Upper lobe of left lung (tissue), 6 donors: ENCODE results near the gene KLHL7. TPM values are rescaled to one million over a fixed set of nuclear protein-coding genes. Genes with fewer than 3 reads are reported as not detected.
A peak's percentile ranks its signal among the peaks of the same experiment; 100 is the strongest.
"Not testable (repeated sequence)": the region's sequence is repeated elsewhere in the genome, so short reads cannot be mapped to it uniquely, and the experiment has no call there.

ENCODE experiments used
- ATAC-seq, 2 donors: fragments of 200-7000 bp; cut with Tn5 transposase; one replicate each; pipeline ENCODE4 v1.9.1; 2022; ENCODE audit warnings: mild to moderate bottlenecking in 2 of 2, moderate library complexity in 2 of 2; ENCODE audit not compliant: low FRiP score in 2 of 2
- DNase-seq, 2 donors: peaks; one replicate each; pipeline ENCODE4 v3.0.0-alpha.2; 2019 to 2020
- H3K27ac ChIP-seq, 4 donors: fragments of 200-600 bp; sonication (generic); one replicate each; pipeline ENCODE4 v1.5.1; 2016 to 2019
- H3K27me3 ChIP-seq, 4 donors: fragments of 200-600 bp; sonication (generic); one replicate each; pipeline ENCODE4 v1.5.1; 2017 to 2019
- H3K36me3 ChIP-seq, 4 donors: fragments of 200-600 bp; sonication (generic); one replicate each; pipeline ENCODE4 v1.5.1; 2016 to 2019
- H3K4me1 ChIP-seq, 4 donors: fragments of 200-600 bp; sonication (generic); one replicate each; pipeline ENCODE4 v1.5.1; 2018 to 2019
- H3K4me3 ChIP-seq, 4 donors: fragments of 200-600 bp; sonication (generic); one replicate each; pipeline ENCODE4 v1.5.1; 2017 to 2019; ENCODE audit warnings: mild to moderate bottlenecking in 2 of 4, moderate library complexity in 1 of 4
- H3K9me3 ChIP-seq, 4 donors: fragments of 200-600 bp; sonication (generic); one replicate each; pipeline ENCODE4 v1.5.1; 2018 to 2019
- EP300 ChIP-seq, 4 donors: sonication (generic); formaldehyde crosslinking; IDR thresholded peaks; one replicate each; pipeline ENCODE4 v1.5.1; 2017; ENCODE audit warnings: antibody characterized with exemption in 4 of 4, control low read depth in 2 of 4
- POLR2A ChIP-seq, 4 donors: fragments of 450-650 bp; IDR thresholded peaks; one replicate each; pipeline ENCODE4 v1.5.1; 2016 to 2017; ENCODE audit warnings: antibody characterized with exemption in 4 of 4, mild to moderate bottlenecking in 2 of 4
- POLR2AphosphoS5 ChIP-seq, 2 donors: sonication (generic); formaldehyde crosslinking; IDR thresholded peaks; one replicate each; pipeline ENCODE4 v1.5.1; 2017; ENCODE audit warnings: antibody characterized with exemption in 2 of 2
- WGBS, 2 donors: methylation state at CpG; one replicate each; pipeline ENCODE4 v1.1.5; 2017 to 2018; 5-methylcytosine and 5-hydroxymethylcytosine counted together
- total RNA-seq, 6 donors: library from RNA; depleted of rRNA in 4 of 6; stranded (reverse); fragments of >200 nt in 4 of 6; gene quantifications; one replicate each; pipeline versions ENCODE4 v1.1.0 to v1.2.1, GENCODE V29; 2016 to 2021
- TF ChIP-seq, protein P1 (sequence below), 6 experiments: fragments of 450-650 bp in 4 of 6; fragments of 200-600 bp in 2 of 6; sonication (generic) in 2 of 6; IDR thresholded peaks; one replicate each; pipeline ENCODE4 v1.5.1; 2016 to 2019; ENCODE audit warnings: antibody characterized with exemption in 6 of 6
- donor health status: DM: no; HTN: no; CAD: no; lungs with moderate emphysema.
- donor health status: DM: no; HTN: yes; CAD: no; lungs with severe emphysema.

Gene KLHL7
- total RNA-seq, 6 donors from 2014 or later = 18.6 to 43.8 (median 23.9) TPM

- Histone ChIP-seq H3K9me3 (no peaks in the 10 kb centered on the region), H3K27ac (peak overlapping the region in 1 of 4 donors; percentile 30), H3K4me3 (no peak overlapping the region), H3K4me1 (no peaks in the 10 kb centered on the region), H3K36me3 (no peaks in the 10 kb centered on the region), H3K27me3 (no peaks in the 10 kb centered on the region)
- WGBS, 2 donors = 36 to 59% methylated on average over 2 of the region's 2 CpGs
- ATAC-seq (peak in 1 of 2 donors; percentile 81), DNase-seq (peak in 1 of 2 donors; percentile 75)
- TF ChIP-seq POLR2A (IDR thresholded peaks at IDR 0.05) (peak in 1 of 4 donors; percentile 11), EP300 (IDR thresholded peaks at IDR 0.05) (no peak)
- TF ChIP-seq, protein P1, sequence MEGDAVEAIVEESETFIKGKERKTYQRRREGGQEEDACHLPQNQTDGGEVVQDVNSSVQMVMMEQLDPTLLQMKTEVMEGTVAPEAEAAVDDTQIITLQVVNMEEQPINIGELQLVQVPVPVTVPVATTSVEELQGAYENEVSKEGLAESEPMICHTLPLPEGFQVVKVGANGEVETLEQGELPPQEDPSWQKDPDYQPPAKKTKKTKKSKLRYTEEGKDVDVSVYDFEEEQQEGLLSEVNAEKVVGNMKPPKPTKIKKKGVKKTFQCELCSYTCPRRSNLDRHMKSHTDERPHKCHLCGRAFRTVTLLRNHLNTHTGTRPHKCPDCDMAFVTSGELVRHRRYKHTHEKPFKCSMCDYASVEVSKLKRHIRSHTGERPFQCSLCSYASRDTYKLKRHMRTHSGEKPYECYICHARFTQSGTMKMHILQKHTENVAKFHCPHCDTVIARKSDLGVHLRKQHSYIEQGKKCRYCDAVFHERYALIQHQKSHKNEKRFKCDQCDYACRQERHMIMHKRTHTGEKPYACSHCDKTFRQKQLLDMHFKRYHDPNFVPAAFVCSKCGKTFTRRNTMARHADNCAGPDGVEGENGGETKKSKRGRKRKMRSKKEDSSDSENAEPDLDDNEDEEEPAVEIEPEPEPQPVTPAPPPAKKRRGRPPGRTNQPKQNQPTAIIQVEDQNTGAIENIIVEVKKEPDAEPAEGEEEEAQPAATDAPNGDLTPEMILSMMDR (IDR thresholded peaks at IDR 0.05) = no peak
These were observed 110.4 kb downstream of the KLHL7 start for GRCh38 chr7:23216021-23216420.

GRCh38 chr7:23218196-23218595 lies 112.6 kb downstream of the KLHL7 start:
- no peak for DNase-seq
- H3K36me3 ChIP-seq = no peaks in the 10 kb centered on the region
- H3K27me3 ChIP-seq = no peaks in the 10 kb centered on the region
- no peak for TF ChIP-seq POLR2AphosphoS5 (IDR thresholded peaks at IDR 0.05)
- TF ChIP-seq POLR2A (IDR thresholded peaks at IDR 0.05) = no peak
- no peak for TF ChIP-seq EP300 (IDR thresholded peaks at IDR 0.05)
- TF ChIP-seq, protein P1 (IDR thresholded peaks at IDR 0.05) = no peak
- no peak for ATAC-seq
- H3K27ac ChIP-seq = no peak overlapping the region
- no peak overlapping the region for H3K4me3 ChIP-seq
- H3K4me1 ChIP-seq = no peaks in the 10 kb centered on the region
- 49 to 66% methylated on average over 3 of the region's 3 CpGs for WGBS, 2 donors
- H3K9me3 ChIP-seq = no peaks in the 10 kb centered on the region

DNA sequence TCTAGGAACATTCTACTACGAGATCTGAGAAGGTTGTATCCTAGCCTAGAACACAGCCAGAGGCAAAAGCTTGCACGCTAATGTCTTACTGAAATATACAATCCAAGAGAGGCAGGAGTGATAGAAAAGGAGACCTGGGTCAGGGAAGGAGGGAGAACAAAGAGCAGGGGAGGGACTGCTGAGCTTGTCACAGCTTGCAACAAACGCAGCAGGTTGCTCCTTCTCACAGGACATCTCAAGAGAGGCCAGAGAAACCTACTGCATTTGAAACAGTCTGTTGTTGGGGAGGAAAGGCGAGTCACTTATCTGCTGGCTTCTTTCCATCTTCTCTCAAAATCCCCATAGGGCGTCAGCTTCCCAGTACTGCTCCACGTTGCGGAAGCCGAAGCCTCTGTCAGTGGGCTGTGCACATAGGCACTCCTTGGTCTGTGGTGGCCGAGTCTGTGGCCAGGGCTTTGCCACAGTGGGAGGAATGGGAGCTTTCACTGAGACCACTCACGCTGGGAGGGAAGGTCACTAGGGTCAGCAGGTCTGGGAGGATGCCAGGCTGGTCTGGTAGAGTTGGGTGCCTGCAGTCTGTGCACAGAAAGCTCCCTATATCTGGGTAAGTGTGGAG lies 115.2 kb downstream of the KLHL7 start:
- peak in 1 of 2 donors; percentile 19 for ATAC-seq
- Histone ChIP-seq H3K36me3 (no peaks in the 10 kb centered on the region), H3K27me3 (no peaks in the 10 kb centered on the region), H3K9me3 (no peaks in the 10 kb centered on the region), H3K4me1 (no peaks in the 10 kb centered on the region), H3K27ac (no peak overlapping the region), H3K4me3 (no peak overlapping the region)
- TF ChIP-seq POLR2A (IDR thresholded peaks at IDR 0.05) (no peak), POLR2AphosphoS5 (IDR thresholded peaks at IDR 0.05) (no peak), EP300 (IDR thresholded peaks at IDR 0.05) (no peak)
- TF ChIP-seq, protein P1 (IDR thresholded peaks at IDR 0.05) = no peak
- WGBS, 2 donors = 76 to 80% methylated on average over 8 to 10 of the region's 10 CpGs
- DNase-seq = no peak

GRCh38 chr7:23222439-23223030 lies 117.0 kb downstream of the KLHL7 start:
- TF ChIP-seq, protein P1 (IDR thresholded peaks at IDR 0.05) = no peak
- H3K27me3 ChIP-seq = no peaks in the 10 kb centered on the region
- ATAC-seq (no peak), DNase-seq (no peak)
- 62 to 67% methylated on average over 4 to 5 of the region's 5 CpGs for WGBS, 2 donors
- no peak overlapping the region for H3K4me3 ChIP-seq
- H3K27ac ChIP-seq = no peak overlapping the region
- no peaks in the 10 kb centered on the region for H3K36me3 ChIP-seq
- H3K4me1 ChIP-seq = no peaks in the 10 kb centered on the region
- H3K9me3 ChIP-seq = no peaks in the 10 kb centered on the region

- not testable (repeated sequence) for H3K27me3 ChIP-seq, H3K27ac ChIP-seq, H3K9me3 ChIP-seq, H3K4me3 ChIP-seq, DNase-seq, H3K4me1 ChIP-seq, H3K36me3 ChIP-seq, ATAC-seq
- 79 to 85% methylated on average over 4 of the region's 4 CpGs for WGBS, 2 donors
These were observed 118.8 kb downstream of the KLHL7 start for GRCh38 chr7:23224364-23224763.
